ENCODE data around the gene MAP2K5.

DNA sequence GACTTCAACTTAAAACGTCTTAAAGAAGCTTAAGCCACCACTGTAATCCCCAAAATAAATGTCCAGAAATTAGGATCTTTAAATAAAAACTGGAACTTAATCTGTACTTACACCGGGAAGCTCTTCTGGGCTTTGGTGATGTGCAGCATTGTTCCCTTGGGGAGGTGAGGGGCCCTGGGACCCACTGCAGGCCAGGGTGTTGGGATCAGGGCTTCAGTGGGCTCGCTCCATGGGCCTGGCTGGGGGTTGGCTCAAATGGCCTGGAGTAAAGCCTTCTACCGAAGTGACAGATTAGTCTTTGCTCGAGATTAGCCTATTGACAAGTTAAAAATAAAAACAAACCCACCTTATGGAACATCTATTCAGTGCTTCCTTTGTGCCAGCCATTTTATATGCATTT is 303.5 kb downstream of the MAP2K5 start:
- TF ChIP-seq CTCF (IDR thresholded peaks at IDR 0.05; ENCODE audit: low read length) = no peak
- no peak for TF ChIP-seq EZH2 (IDR thresholded peaks at IDR 0.05; ENCODE audit: borderline replicate concordance, low read length)

Data from OCI-LY1 (cell line).